Measurements from ENCODE around the gene BYSL.

BYSL gene

GRCh38 chr6:41974281-41974825, 53.1 kb downstream of the BYSL start:
- DNase-seq (ENCODE audit: low read depth in 2 of 2, low spot score in 1 of 2): no peak

- no peak for DNase-seq (ENCODE audit: low read depth in 2 of 2, low spot score in 1 of 2)
These were observed 54.0 kb downstream of the BYSL start for GRCh38 chr6:41975276-41975675.

GRCh38 chr6:41976794-41977484, 55.6 kb downstream of the BYSL start:
- peak in 1 of 2 donors; percentile 8 for DNase-seq (ENCODE audit: low read depth in 2 of 2, low spot score in 1 of 2)

All from stimulated activated CD8-positive, alpha-beta memory T cell treated with anti-CD3 and anti-CD28 coated beads, Interleukin-4, amount 100 ng/mL, for 4 hours (primary cell).